HTERT RPE-1 (cell line): ENCODE results near the gene DBX1.

ENCODE experiments used
- in situ Hi-C: fragments of 300-500 bp; cut with MboI; formaldehyde crosslinking; loops from 4 replicates; pipeline ENCODE4 v1.14.3; 2020; ENCODE audit warnings: low sequenced_read_pairs

The DBX1 gene

DNA sequence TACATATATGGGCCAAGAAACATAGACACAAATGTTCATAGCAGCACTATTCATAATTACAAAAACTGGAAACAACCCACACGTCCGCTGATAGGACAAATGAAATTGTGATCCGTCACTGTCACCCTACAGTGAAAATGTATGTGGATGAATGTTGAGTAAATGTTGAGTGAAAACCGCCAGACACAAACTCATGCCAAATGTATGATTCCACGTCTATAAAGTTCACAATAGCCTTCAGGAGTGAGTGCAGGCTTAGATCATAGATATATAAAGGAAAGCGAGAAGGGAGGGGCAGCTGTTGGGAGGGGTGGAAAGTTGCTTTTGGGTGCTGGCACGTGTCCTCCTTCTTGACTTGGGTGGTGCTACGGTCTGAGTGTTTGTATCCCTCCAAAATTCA is 33.6 kb downstream of the DBX1 start:
- in situ Hi-C loops: no loop called here

DNA sequence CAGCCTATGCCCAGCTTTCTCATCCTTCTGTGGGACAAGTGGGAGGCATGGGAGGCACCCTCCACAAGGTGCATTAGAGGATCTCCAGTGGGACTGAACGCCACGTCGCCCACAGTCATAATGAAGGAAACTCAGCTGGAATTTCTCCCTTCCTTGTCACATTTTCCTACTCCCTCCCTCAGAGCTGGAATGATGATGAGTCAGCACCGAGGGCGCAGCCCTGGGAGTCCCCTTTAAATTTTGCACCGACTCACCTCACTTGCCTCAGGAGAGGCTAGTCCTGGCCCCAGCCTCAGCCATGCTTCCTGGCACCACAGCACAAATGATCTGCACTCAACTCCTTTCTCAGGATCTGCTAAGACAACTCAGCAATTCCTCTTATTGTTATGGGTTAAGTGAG is 34.3 kb downstream of the DBX1 start:
- in situ Hi-C loops: no loop called here

- in situ Hi-C loops: no loop called here
Measured at GRCh38 chr11:20122131-20122530, 38.1 kb downstream of the DBX1 start.

GRCh38 chr11:20120134-20120925 is 39.9 kb downstream of the DBX1 start:
- in situ Hi-C loops: no loop called here

DNA sequence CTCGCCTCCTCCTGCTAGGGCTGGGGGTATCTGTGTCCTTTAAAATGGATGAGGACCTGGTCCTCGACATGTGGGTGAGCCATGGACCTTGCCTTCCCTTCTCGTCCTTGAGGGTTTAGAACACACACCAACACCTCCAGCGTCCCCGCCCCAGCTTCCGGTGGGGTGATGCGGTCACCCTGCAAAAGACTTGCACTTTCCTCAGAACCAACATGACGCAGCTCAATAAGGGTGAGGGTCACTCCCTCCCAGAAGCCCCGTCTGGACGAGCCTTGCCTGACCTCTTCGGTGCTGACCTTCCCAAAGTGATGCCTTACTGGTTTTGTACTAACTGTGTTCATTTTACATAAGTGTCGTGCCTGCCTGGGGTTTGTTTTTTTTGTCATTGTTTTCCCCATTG is 41.0 kb downstream of the DBX1 start:
- in situ Hi-C loops: no loop called here

DNA sequence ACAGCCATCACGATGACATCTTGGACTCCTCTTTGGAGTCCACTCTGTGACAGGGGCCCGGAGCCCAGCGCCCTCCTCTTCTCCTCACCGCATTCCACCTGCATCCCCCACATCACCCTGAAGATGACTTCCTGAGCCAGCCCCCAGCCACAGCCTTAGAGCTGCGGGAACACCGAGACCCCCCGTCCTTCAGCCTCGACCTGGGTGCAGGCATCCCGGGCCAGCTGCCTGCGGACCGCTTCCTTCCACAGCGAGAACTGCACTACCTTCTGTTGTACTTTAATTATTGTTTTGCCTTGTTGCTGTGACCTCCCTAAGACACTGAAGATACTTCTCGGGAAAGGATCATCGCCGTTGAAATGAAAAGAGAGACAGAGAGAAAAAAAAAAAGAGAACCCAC is 42.1 kb downstream of the DBX1 start:
- in situ Hi-C loops: no loop called here

- in situ Hi-C loops: no loop called here
Measured at GRCh38 chr11:20117291-20117690, 43.0 kb downstream of the DBX1 start.

DNA sequence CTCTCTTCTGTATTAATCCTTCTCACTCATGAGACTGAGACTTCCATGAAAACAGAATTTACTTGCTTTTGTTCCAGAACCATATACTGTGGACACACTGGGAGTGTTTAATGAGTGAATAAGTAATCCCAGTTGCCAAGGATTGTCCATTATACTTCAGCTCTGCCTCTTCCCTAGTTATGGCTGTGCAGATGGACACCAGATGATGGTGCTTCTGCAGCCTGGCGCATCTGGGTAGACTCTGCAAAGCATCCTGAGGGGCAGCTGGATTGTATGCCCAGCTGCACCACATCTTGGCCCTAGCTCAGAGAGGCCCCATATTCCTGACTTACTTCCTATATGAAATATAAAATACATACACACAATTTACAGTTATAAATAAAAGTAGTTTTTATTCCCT is 43.5 kb downstream of the DBX1 start:
- in situ Hi-C loops: no loop called here

GRCh38 chr11:20114588-20114987 is 45.7 kb downstream of the DBX1 start:
- in situ Hi-C loops: no loop called here

- in situ Hi-C loops: no loop called here
Measured at GRCh38 chr11:20113149-20113438, 47.2 kb downstream of the DBX1 start.

DNA sequence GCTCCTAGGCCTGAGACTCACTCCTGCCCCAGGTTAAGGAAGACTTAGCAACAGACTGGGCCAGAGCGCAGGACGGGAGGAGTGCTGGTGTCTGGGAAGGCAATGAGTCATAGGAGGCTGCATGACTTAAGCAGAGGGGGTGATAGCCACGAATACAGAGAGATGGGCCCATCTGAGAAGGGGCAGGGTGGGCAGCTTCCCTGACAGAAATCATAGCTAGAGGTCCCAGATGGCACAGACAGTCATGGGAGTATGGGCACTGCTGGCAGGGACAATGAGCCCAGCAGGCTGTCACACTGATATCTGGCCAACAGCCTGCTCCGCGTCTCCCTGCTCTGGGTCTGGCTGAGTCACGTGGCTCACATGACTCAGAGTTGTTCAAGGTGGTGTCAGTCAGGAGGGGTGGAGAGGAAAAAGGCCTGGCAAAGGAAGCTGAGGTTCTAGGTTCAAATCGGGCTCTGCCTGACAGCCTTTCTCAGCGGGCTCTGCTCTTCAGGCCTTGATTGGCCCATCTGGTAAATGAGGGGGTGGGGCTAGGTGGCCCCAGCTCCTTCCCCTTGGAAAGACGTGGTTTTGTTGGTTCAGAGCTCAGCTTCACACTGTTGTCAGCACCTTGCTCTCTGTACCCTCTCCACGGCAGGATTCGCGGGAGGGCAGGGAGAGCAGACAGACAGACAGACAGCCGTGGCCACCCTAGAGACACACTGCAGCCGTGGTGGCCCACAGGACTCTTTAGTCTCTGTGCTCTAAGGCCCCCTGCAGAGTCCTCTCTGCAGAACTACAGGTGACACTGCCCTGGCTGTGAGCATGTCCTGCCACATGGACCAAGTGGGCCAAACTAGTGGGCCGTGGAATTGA is 47.8 kb downstream of the DBX1 start:
- in situ Hi-C loops: no loop called here

GRCh38 chr11:20111871-20112270 is 48.4 kb downstream of the DBX1 start:
- in situ Hi-C loops: no loop called here

- in situ Hi-C loops: no loop called here
Measured at GRCh38 chr11:20110908-20111669, 49.2 kb downstream of the DBX1 start.

- in situ Hi-C loops: no loop called here
Measured at GRCh38 chr11:20109731-20110445, 50.4 kb downstream of the DBX1 start.
